Upper lobe of left lung (tissue), 6 donors: ENCODE data around the gene PLEKHB2. TPM values are rescaled to one million over a fixed set of nuclear protein-coding genes. Genes with fewer than 3 reads are reported as not detected.

Source experiments
- ATAC-seq, 2 donors: fragments of 200-7000 bp; cut with Tn5 transposase; one replicate each; pipeline ENCODE4 v1.9.1; 2022; ENCODE audit warnings: mild to moderate bottlenecking in 2 of 2, moderate library complexity in 2 of 2; ENCODE audit not compliant: low FRiP score in 2 of 2
- DNase-seq, 2 donors: peaks; one replicate each; pipeline ENCODE4 v3.0.0-alpha.2; 2019 to 2020
- H3K27ac ChIP-seq, 4 donors: fragments of 200-600 bp; sonication (generic); one replicate each; pipeline ENCODE4 v1.5.1; 2016 to 2019
- H3K27me3 ChIP-seq, 4 donors: fragments of 200-600 bp; sonication (generic); one replicate each; pipeline ENCODE4 v1.5.1; 2017 to 2019
- H3K36me3 ChIP-seq, 4 donors: fragments of 200-600 bp; sonication (generic); one replicate each; pipeline ENCODE4 v1.5.1; 2016 to 2019
- H3K4me1 ChIP-seq, 4 donors: fragments of 200-600 bp; sonication (generic); one replicate each; pipeline ENCODE4 v1.5.1; 2018 to 2019
- H3K4me3 ChIP-seq, 4 donors: fragments of 200-600 bp; sonication (generic); one replicate each; pipeline ENCODE4 v1.5.1; 2017 to 2019; ENCODE audit warnings: mild to moderate bottlenecking in 2 of 4, moderate library complexity in 1 of 4
- H3K9me3 ChIP-seq, 4 donors: fragments of 200-600 bp; sonication (generic); one replicate each; pipeline ENCODE4 v1.5.1; 2018 to 2019
- EP300 ChIP-seq, 4 donors: sonication (generic); formaldehyde crosslinking; IDR thresholded peaks; one replicate each; pipeline ENCODE4 v1.5.1; 2017; ENCODE audit warnings: antibody characterized with exemption in 4 of 4, control low read depth in 2 of 4
- POLR2A ChIP-seq, 4 donors: fragments of 450-650 bp; IDR thresholded peaks; one replicate each; pipeline ENCODE4 v1.5.1; 2016 to 2017; ENCODE audit warnings: antibody characterized with exemption in 4 of 4, mild to moderate bottlenecking in 2 of 4
- POLR2AphosphoS5 ChIP-seq, 2 donors: sonication (generic); formaldehyde crosslinking; IDR thresholded peaks; one replicate each; pipeline ENCODE4 v1.5.1; 2017; ENCODE audit warnings: antibody characterized with exemption in 2 of 2
- WGBS, 2 donors: methylation state at CpG; one replicate each; pipeline ENCODE4 v1.1.5; 2017 to 2018; 5-methylcytosine and 5-hydroxymethylcytosine counted together
- total RNA-seq, 6 donors: library from RNA; depleted of rRNA in 4 of 6; stranded (reverse); fragments of >200 nt in 4 of 6; gene quantifications; one replicate each; pipeline versions ENCODE4 v1.1.0 to v1.2.1, GENCODE V29; 2016 to 2021
- TF ChIP-seq, protein P1 (sequence below), 6 experiments: fragments of 450-650 bp in 4 of 6; fragments of 200-600 bp in 2 of 6; sonication (generic) in 2 of 6; IDR thresholded peaks; one replicate each; pipeline ENCODE4 v1.5.1; 2016 to 2019; ENCODE audit warnings: antibody characterized with exemption in 6 of 6
- donor health status: DM: no; HTN: no; CAD: no; lungs with moderate emphysema.
- donor health status: DM: no; HTN: yes; CAD: no; lungs with severe emphysema.

PLEKHB2 gene
- total RNA-seq = 100 to 1,000 TPM in 2 of 6 donors, 10 to 100 TPM in 4; 63.9 to 167 (median 87.4) TPM

DNA sequence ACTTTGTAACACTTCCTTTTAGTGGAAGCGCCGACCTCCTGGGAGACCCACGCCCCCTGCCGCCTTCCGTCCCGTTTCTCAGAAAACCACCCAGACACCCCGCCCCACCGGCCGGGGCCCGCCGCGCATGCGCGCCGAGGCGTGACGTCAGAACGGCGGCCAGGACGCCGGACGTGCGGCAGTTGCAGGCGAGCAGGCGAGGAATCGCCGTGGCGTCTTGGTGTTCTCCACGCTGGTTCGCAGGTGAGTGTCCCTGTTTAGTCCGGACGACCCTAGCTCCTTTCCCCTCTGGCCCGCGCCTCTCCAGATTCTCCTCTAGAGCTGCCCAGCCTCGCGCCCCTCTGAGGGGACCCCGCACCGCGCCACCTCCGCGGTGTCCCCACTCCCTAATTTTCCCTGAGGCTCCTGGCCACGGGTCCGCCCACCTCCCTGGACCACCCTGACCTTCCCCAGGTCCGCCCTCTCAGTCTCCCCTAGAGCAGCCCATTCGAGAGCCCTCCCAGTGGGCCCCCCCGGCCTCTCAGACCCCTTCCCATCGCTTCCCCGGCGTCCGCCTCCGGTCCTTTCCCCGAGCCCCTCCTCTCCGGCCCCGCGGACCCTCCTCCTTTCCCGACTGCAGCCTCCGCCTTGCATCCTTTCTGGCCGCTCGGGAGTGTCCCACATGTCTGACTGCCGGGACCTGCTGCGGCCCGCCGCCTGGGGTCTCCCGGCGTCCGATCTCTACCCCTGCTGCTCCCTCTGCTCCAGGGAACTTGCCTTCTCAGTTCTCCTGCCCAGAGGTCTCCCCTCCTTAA lies at the start of gene PLEKHB2:
Gene PLEKHB2, plus strand, starts transcription at position 181 of the 794 bp plus-strand sequence. CDS start 15,606 bp downstream, outside the sequence.
- TF ChIP-seq POLR2AphosphoS5 (IDR thresholded peaks at IDR 0.05) = peak; percentile 97 to 98
- peak; percentile 59 to 96 (median 86) for TF ChIP-seq POLR2A (IDR thresholded peaks at IDR 0.05)
- TF ChIP-seq, protein P1, sequence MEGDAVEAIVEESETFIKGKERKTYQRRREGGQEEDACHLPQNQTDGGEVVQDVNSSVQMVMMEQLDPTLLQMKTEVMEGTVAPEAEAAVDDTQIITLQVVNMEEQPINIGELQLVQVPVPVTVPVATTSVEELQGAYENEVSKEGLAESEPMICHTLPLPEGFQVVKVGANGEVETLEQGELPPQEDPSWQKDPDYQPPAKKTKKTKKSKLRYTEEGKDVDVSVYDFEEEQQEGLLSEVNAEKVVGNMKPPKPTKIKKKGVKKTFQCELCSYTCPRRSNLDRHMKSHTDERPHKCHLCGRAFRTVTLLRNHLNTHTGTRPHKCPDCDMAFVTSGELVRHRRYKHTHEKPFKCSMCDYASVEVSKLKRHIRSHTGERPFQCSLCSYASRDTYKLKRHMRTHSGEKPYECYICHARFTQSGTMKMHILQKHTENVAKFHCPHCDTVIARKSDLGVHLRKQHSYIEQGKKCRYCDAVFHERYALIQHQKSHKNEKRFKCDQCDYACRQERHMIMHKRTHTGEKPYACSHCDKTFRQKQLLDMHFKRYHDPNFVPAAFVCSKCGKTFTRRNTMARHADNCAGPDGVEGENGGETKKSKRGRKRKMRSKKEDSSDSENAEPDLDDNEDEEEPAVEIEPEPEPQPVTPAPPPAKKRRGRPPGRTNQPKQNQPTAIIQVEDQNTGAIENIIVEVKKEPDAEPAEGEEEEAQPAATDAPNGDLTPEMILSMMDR (IDR thresholded peaks at IDR 0.05) = peak in 1 of 6 experiments; percentile 17
- TF ChIP-seq EP300 (IDR thresholded peaks at IDR 0.05) = peak in 1 of 4 donors; percentile 62
- DNase-seq = peak; percentile 88 to 100
- Histone ChIP-seq H3K4me3 (peak within 1 kb of the TSS; percentile 86 to 98 (median 92)), H3K36me3 (no peaks in the 10 kb centered on the region), H3K4me1 (peaks cover 15 to 35% (median 23%) of the 10 kb centered on the region in 4 donors), H3K27ac (peak within 1 kb of the TSS; percentile 96 to 98 (median 97)), H3K9me3 (no peaks in the 10 kb centered on the region), H3K27me3 (no peaks in the 10 kb centered on the region)
- WGBS, 2 donors = 1 to 2% methylated on average over 42 to 66 of the region's 66 CpGs
- ATAC-seq = peak; percentile 89 to 95

DNA sequence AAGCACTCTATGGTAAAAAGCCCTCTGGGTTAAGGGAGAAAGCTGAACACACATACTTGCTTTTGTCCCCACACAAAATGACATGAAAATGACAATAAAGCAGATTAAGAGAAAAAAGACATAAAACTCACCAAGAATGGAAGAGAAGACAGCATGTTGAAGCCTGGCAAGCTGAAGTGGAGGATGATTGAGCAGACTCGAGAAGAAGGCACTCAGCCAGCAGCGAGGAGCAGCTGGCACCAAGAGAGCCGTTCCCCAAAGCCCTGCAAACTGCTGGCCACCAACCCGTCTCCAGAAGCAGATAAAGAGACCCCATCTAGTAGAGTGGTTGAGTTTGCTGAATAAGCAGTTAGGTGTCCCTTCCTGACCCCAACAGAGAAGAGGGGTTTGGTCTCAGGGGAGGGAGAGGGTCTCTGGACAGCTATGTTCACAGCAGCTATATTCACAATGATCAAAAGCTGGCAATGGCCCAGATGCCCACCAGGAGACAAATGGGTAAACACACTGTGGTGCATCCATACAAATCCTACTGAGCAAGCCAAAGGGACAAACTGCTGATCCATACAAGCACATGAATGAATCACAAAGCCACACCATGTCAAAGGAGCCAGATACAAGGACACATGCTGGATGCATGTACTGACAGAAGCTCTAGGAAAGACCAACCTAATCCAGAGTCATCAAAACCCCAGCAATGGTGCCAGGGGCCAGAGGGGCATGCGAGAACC lies 48.8 kb upstream of the PLEKHB2 start:
- no peaks in the 10 kb centered on the region for H3K27me3 ChIP-seq
- H3K4me1 ChIP-seq = peaks cover 0 to 13% (median 0%) of the 10 kb centered on the region in 4 donors
- no peak overlapping the region for H3K27ac ChIP-seq
- ATAC-seq (no peak), DNase-seq (no peak)
- WGBS, 2 donors = 86 to 90% methylated on average over 5 of the region's 5 CpGs
- no peak overlapping the region for H3K4me3 ChIP-seq
- H3K36me3 ChIP-seq = peaks cover 19 to 83% (median 47%) of the 10 kb centered on the region in 4 donors
- no peak for TF ChIP-seq EP300 (IDR thresholded peaks at IDR 0.05)
- no peak for TF ChIP-seq POLR2A (IDR thresholded peaks at IDR 0.05)
- TF ChIP-seq, protein P1 (IDR thresholded peaks at IDR 0.05) = no peak
- TF ChIP-seq POLR2AphosphoS5 (IDR thresholded peaks at IDR 0.05) = no peak
- H3K9me3 ChIP-seq = no peaks in the 10 kb centered on the region

DNA sequence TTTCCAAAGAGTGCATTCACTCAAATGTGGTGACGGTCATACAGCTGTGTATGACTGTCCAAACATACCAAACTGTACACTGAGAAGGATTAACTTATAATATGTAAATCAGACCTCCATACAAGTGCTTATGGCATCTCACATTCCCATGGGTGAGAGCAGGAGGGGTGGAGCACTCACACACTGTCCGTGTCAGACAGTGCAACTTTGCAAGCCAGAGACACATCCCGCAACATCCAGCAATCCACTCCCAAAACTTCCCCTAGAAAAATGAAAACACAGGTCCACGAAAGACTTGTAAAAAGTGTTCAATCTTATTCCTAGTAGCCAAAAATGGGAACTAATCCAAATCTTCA lies 48.2 kb upstream of the PLEKHB2 start:
- TF ChIP-seq, protein P1 (IDR thresholded peaks at IDR 0.05) = no peak
- no peak for TF ChIP-seq EP300 (IDR thresholded peaks at IDR 0.05)
- no peak for TF ChIP-seq POLR2AphosphoS5 (IDR thresholded peaks at IDR 0.05)
- TF ChIP-seq POLR2A (IDR thresholded peaks at IDR 0.05) = no peak
- H3K27ac ChIP-seq = no peak overlapping the region
- H3K4me3 ChIP-seq = no peak overlapping the region
- ATAC-seq (no peak), DNase-seq (no peak)
- peaks cover 15 to 80% (median 42%) of the 10 kb centered on the region in 4 donors for H3K36me3 ChIP-seq
- no peaks in the 10 kb centered on the region for H3K9me3 ChIP-seq
- H3K27me3 ChIP-seq = no peaks in the 10 kb centered on the region
- peaks cover 0 to 18% (median 0%) of the 10 kb centered on the region in 4 donors for H3K4me1 ChIP-seq
- 86 to 93% methylated on average over 4 of the region's 4 CpGs for WGBS, 2 donors

DNA sequence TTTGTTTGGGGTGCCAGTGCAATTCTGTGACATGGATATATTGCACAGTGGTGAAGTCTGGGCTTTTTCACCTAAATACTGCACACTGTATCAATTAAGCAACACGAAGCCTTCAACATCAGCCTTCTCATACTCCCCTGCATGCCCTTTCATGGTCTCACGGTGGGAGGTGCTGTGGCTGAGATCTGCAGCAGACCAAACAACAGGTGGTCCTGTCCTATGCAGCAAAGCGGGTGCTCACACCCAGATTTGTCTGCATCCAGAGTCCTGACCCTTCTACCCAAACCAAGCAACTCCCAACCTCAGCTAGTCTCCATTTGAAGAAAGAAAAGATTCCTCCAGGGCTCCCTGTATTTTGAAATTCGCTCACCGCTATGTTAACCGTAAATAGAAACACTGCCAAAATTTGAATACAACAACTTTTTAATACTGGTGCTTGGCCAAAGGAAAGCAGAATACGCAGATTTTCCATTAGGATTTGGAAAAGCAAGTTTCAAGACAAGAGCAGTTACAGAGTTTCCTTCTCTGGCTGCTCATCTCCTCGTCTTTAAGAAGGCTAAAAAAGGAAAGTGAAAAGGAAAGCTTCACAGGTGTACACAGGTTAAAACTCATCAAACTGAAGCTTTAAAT lies 46.8 kb upstream of the PLEKHB2 start:
- H3K27me3 ChIP-seq = no peaks in the 10 kb centered on the region
- peaks cover 0 to 22% (median 0%) of the 10 kb centered on the region in 4 donors for H3K4me1 ChIP-seq
- no peak overlapping the region for H3K27ac ChIP-seq
- peaks cover 8 to 75% (median 28%) of the 10 kb centered on the region in 4 donors for H3K36me3 ChIP-seq
- no peak overlapping the region for H3K4me3 ChIP-seq
- DNase-seq (no peak), ATAC-seq (no peak)
- no peaks in the 10 kb centered on the region for H3K9me3 ChIP-seq
- TF ChIP-seq EP300 (IDR thresholded peaks at IDR 0.05) (no peak), POLR2AphosphoS5 (IDR thresholded peaks at IDR 0.05) (no peak), POLR2A (IDR thresholded peaks at IDR 0.05) (no peak)
- TF ChIP-seq, protein P1 (IDR thresholded peaks at IDR 0.05) = no peak
- 86 to 91% methylated on average over 8 of the region's 8 CpGs for WGBS, 2 donors
